T1000 (cell line): ENCODE results near the gene CMC2.

Experiments used
- DNase-seq: peaks from one replicate; lab custom pipeline; 2025; ENCODE audit warnings: mixed read lengths; lab: John Stamatoyannopoulos, UW

Gene CMC2

GRCh38 chr16:80972611-80973010 is 34.1 kb downstream of the CMC2 start:
- no peak for DNase-seq

DNA sequence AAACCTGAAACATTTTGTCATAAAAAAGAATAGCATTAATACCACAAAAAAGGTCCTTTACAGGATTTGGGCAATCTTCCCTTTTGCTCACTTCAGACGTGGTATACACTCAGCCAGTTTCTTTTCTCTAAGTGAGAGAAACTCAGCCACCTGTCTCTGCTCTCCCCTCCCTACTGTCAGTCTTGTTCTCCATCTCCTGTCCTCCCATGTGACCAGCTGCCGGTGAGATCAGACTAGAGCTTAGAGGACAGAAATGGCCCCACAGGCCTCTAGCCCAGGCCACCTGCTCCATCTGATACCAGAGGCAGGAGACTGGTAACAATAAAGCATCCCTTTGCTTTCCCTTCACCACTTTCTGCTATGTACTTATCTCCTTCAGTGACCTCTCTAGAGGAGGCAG is 34.9 kb downstream of the CMC2 start:
- no peak for DNase-seq

DNA sequence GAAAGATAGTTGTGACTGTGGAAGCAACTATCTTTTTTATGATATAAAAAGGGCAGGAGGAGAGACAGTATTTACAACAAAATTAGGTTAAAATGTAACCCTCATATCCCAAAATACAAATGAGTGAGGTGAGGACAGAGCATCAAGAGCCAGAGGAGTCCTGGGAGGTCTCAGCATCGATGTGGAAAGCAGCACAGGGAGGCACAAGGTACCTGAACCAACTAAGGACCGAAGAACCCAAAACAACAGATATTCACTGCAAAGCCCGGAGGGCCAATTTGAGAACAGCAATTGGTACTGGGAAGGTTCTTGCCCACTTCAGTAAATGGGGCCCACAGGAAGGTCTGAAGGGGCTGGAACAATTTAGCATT is 37.6 kb downstream of the CMC2 start:
- no peak for DNase-seq

- no peak for DNase-seq
Measured at GRCh38 chr16:80968386-80969113, 38.1 kb downstream of the CMC2 start.

DNA sequence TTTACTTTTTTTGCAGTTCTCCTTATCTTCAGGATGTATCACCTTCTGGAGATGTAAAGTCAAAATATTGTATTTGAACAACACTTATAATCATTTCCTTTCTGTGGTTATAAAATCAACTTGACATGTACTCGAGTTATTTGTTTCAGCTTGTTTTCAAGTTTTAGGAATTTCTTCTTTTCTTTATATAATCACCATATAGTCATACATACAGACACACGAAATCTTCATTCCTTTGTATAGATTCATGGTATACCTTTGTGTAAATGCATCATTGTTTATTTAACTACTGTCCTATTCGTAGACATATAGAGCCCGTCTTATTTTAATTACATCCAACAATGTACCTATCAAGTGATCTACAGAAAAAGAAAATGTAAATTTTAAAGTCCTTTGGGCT is 40.1 kb downstream of the CMC2 start:
- DNase-seq = no peak

DNA sequence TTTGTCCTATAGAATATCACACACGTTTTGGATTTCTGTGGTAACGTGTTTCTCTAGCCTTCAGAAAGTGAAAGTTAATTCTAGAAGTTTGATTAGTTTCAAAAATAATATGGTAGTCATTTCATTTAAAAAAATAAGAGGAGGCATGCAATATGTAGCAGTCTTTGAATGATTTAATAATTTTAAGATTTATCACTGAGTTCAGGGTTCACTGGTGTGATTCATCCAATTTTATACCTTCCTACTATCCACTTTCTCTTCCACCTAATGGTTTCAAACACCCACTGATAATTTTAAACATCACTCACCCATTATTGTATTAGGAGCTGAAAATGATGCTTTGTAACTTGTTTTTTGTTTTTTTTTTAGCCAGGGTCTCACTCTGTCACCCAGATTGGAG is 42.3 kb downstream of the CMC2 start:
- no peak for DNase-seq

GRCh38 chr16:80962879-80963278 is 43.8 kb downstream of the CMC2 start:
- DNase-seq = no peak

GRCh38 chr16:80958284-80958683 is 48.4 kb downstream of the CMC2 start:
- no peak for DNase-seq

DNA sequence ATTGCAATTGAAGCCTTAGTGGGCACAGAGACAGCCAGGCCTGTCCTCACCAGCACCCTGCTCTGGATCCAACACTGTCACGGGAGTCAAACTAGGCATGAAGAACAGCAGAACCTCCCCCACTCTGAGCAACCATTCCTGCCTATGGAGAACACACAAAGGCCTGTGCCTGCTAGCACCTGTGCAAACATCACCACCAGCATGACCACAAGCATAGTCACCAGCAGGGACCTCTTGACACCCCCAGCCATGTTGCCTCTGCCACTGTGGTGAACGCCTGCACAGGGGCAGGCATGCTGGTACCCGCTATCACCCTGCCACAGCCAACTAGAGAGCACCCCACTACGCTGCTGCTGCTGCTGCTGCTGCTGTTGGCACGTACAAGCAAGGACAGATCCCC is 51.7 kb downstream of the CMC2 start:
- no peak for DNase-seq

- DNase-seq = no peak
Measured at GRCh38 chr16:80948886-80949493, 57.7 kb downstream of the CMC2 start.

DNA sequence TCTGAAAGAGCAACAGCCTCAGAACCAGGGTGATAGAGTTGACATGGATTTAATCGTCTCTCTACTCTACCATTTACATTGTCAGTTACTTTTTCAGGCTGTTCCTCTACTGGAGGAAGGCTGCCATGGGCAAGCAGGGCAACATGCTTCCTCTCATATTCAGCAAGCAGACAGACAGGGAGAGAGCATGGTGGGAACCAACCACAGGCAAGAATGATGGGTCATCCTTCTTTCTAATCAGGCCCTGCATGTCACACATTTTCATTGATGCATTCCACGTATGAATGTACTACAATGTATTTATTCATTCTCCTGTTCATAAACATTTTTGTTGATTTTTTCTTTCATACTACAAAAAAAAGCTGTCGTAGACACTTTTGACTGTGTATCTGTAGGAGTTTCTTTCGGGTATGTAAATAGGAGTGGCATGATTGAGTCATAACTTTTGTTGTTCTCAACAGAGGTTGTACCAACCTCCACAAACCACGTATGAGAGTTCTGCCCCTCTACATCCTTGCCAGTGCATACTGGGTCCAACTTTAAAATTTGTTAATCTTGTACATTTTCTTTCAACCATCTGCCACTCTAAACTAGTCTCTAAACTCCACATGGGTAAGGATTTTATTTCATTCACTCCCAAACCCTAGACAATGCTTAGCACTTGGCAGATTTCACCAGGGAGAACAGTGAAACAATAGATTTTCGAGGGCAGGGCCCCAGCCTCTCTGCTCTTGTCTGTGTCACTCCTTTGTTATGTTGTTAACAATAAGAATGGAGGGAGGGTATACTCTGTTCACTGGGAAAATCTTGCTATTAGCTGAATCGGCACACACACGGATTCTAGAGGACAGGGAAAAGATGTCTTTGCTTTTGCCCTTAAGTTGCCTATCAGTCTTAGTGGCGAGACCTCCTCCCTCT is 58.7 kb downstream of the CMC2 start:
- DNase-seq = no peak

GRCh38 chr16:80947239-80947638 is 59.4 kb downstream of the CMC2 start:
- DNase-seq = no peak

GRCh38 chr16:80946481-80946880 is 60.2 kb downstream of the CMC2 start:
- no peak for DNase-seq

- no peak for DNase-seq
Measured at GRCh38 chr16:80940069-80940856, 66.4 kb downstream of the CMC2 start.

- DNase-seq = no peak
Measured at GRCh38 chr16:80938879-80939260, 67.8 kb downstream of the CMC2 start.

GRCh38 chr16:80938004-80938878 is 68.4 kb downstream of the CMC2 start:
- peak; percentile 45 for DNase-seq

DNA sequence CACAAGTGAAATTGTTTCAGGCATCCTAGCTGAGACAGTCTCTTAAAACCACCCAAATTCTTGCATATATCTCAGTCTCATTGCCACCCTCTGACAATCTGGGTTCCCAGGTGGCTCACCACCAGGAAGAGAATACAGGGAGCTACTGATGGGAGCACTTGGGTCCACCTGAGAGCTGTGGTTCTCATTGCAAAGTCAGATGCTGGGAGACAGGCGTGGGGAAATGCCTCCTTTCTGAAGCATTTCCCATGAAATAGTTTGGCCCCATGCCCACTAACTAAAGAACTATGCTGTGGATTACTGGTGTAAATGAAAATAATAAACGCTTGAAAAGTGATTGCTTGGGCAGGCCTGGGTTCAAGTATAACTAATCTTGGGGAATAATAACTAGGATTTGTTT is 70.3 kb downstream of the CMC2 start:
- no peak for DNase-seq

GRCh38 chr16:80935691-80936090 is 71.0 kb downstream of the CMC2 start:
- no peak for DNase-seq

- peak; percentile 15 for DNase-seq
Measured at GRCh38 chr16:80932708-80933095, 74.0 kb downstream of the CMC2 start.

GRCh38 chr16:80931801-80932707 is 74.6 kb downstream of the CMC2 start:
- DNase-seq = peak; percentile 8
